Measurements from ENCODE around the gene TAT. TPM values are rescaled to one million over a fixed set of nuclear protein-coding genes. Genes with fewer than 3 reads are reported as not detected.
"Not testable (repeated sequence)": the region's sequence is repeated elsewhere in the genome, so short reads cannot be mapped to it uniquely, and the experiment has no call there.

The TAT gene
- total RNA-seq, 4 donors from 2014 or later: 0.20 TPM; not detected in 3

DNA sequence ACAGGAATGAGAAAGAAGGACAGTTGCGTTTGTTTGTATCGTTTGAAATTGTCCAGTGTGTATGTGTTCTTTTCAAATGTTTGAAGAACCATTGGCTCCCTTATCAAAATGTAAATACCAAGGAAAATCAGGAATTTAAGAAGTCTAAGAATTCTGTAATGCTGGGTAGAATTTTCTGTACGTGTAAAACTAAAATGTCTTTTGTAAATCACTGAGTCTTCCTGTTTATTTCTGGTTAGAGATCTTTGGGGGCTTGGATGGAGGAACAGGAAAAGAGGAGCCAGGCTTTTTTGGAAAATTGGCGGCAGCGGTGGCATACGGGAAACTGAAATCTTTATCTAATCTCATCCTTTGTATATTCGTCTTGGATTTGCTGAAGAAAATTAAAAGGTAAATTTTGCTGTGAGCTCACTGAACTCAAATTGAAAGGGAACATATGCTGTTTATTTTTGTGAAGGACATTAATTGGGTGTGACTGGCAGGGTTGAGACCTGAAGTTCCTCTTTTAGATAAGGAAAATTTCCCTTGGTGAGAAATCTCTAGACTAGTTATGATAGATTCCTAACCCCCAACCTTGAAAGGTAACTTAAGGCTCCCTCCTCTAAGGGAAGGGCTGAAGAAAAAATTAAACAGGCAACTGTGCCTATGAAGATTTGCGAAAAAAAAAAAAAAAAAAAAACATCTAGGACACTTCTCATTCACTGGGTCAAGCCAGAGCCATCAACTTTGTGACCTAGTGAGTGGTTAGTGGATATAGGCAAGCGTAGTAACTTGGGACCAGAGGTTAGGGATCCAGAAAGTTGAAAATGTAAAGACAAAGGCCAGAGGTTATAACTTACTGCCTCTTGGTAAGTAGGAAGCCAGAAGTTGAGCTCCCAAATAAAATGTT is 10.8 kb downstream of the TAT start:
- Histone ChIP-seq H3K27me3 (no peaks in the 10 kb centered on the region), H3K27ac (peak overlapping the region in 1 of 4 donors; percentile 71), H3K4me3 (peak overlapping the region in 2 of 4 donors; percentile 54 to 68), H3K9me3 (peaks cover 0 to 14% (median 0%) of the 10 kb centered on the region in 4 donors), H3K36me3 (no peaks in the 10 kb centered on the region), H3K4me1 (peaks cover 0 to 19% (median 0%) of the 10 kb centered on the region in 4 donors)
- DNase-seq (ENCODE audit: low spot score in 2 of 2): no peak
- TF ChIP-seq EP300 (IDR thresholded peaks at IDR 0.05): no peak
- TF ChIP-seq POLR2A (IDR thresholded peaks at IDR 0.05): no peak
- 70 to 72% methylated on average over 9 of the region's 9 CpGs for WGBS, 2 donors

DNA sequence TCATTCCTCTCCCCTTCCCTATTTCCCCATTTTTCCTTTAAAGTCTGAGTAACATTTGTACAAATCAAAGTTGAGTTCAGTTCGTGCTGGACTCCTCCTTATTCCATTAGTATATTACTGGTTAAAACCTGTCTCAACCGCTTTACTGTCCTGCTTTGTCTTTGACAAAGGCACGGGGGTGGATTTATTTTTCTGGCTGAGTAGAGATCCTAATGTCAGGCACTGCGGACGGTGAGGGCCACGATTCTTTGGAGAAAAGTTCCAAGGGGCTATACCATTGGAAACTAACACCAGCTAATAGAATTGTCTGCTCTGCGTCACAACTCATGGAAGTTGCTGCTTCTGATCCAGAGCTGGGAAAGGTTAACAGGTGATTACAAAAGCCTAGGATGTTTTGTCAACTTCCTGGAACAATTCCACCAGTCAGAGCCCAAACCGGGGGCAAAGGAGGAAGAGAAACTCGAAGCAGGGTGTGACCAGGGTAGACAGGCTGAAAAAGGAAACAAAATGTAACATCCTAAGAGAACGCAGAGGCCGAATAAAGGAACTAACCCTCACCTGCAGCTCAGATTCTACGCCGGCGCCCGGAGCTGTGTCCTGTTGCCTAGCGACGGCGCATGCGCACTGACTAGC is 12.4 kb downstream of the TAT start:
- Histone ChIP-seq H3K4me1 (peaks cover 0 to 19% (median 0%) of the 10 kb centered on the region in 4 donors), H3K27ac (peak overlapping the region in 3 of 4 donors; percentile 68 to 82 (median 71)), H3K27me3 (no peaks in the 10 kb centered on the region), H3K9me3 (peaks cover 0 to 18% (median 0%) of the 10 kb centered on the region in 4 donors), H3K36me3 (no peaks in the 10 kb centered on the region), H3K4me3 (peak overlapping the region; percentile 49 to 68 (median 52))
- TF ChIP-seq, protein P1, sequence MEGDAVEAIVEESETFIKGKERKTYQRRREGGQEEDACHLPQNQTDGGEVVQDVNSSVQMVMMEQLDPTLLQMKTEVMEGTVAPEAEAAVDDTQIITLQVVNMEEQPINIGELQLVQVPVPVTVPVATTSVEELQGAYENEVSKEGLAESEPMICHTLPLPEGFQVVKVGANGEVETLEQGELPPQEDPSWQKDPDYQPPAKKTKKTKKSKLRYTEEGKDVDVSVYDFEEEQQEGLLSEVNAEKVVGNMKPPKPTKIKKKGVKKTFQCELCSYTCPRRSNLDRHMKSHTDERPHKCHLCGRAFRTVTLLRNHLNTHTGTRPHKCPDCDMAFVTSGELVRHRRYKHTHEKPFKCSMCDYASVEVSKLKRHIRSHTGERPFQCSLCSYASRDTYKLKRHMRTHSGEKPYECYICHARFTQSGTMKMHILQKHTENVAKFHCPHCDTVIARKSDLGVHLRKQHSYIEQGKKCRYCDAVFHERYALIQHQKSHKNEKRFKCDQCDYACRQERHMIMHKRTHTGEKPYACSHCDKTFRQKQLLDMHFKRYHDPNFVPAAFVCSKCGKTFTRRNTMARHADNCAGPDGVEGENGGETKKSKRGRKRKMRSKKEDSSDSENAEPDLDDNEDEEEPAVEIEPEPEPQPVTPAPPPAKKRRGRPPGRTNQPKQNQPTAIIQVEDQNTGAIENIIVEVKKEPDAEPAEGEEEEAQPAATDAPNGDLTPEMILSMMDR (IDR thresholded peaks at IDR 0.05): no peak
- no peak for TF ChIP-seq EP300 (IDR thresholded peaks at IDR 0.05)
- no peak for TF ChIP-seq POLR2A (IDR thresholded peaks at IDR 0.05)
- peak; percentile 79 to 85 for DNase-seq (ENCODE audit: low spot score in 2 of 2)
- 4 to 7% methylated on average over 19 of the region's 19 CpGs for WGBS, 2 donors

DNA sequence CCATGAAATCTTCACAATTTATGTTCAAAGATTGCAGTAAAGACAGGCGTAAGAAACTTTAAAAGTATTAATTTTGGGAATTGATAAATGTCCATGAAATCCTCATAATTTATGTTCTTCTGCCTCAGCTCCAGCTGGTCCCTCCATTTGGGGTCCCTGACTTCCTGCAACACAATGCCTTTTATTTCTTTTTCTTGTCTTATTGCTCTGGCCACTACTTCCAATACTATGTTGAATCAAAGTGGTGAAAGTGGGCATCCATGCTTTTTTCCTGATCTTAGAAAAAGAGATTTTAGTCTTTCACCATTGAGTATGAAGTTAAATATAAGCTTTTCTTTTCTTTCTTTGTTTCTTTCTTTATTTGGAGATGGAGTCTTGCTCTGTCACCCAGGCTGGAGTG is 14.3 kb downstream of the TAT start:
- 98 to 100% methylated on average over 1 of the region's 1 CpG for WGBS, 2 donors
- Histone ChIP-seq H3K36me3 (no peaks in the 10 kb centered on the region), H3K4me3 (no peak overlapping the region), H3K27ac (no peak overlapping the region), H3K4me1 (peaks cover 0 to 19% (median 0%) of the 10 kb centered on the region in 4 donors), H3K9me3 (peaks cover 0 to 18% (median 0%) of the 10 kb centered on the region in 4 donors), H3K27me3 (no peaks in the 10 kb centered on the region)
- DNase-seq (ENCODE audit: low spot score in 2 of 2): no peak
- TF ChIP-seq POLR2A (IDR thresholded peaks at IDR 0.05) (no peak), EP300 (IDR thresholded peaks at IDR 0.05) (no peak)
- TF ChIP-seq, protein P1 (IDR thresholded peaks at IDR 0.05): no peak

DNA sequence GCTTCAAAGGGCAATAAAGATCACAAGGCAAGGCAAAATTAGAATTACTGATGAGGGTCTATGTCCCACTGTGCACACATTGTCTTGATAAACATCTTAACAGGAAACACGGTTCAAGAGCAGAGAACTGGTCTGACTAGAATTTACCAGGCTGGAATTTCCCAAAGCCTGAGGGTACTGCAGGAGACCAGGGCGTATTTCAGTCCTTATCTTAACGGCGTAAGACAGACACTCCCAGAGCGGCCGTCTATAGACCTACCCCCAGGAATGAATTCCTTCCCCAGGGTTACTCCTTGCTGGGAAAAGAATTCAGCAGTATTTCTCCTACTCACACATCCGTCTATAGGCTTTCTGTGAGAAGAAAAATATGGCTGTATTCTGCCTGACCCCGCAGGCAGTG is 15.0 kb downstream of the TAT start:
- not testable (repeated sequence) for H3K27ac ChIP-seq; DNase-seq (ENCODE audit: low spot score in 2 of 2); H3K36me3 ChIP-seq; H3K27me3 ChIP-seq; H3K4me3 ChIP-seq
- WGBS, 2 donors: 81 to 83% methylated on average over 8 of the region's 8 CpGs
- Histone ChIP-seq H3K4me1 (peaks cover 0 to 19% (median 0%) of the 10 kb centered on the region in 4 donors), H3K9me3 (peaks cover 0 to 18% (median 0%) of the 10 kb centered on the region in 4 donors)

DNA sequence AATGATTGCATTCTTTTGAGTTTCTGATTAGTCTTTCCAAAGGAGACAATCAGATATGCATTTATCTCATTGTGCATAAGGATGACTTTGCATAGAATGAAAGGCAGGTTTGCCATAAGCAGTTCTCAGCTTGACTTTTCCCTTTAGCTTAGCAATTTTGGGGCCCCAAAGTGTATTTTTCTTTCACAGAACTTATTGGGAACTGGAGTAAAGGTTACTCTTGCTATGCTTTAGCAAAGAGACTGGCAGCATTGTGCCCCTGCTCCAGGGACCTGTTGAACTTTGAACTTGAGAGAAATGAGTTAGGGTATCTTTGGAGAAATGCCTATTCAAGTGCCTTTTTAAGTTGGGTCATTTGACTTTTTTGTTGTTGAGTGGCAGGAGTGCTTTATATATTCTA is 17.0 kb downstream of the TAT start:
- TF ChIP-seq, protein P1 (IDR thresholded peaks at IDR 0.05): no peak
- no peak for TF ChIP-seq EP300 (IDR thresholded peaks at IDR 0.05)
- TF ChIP-seq POLR2A (IDR thresholded peaks at IDR 0.05): no peak
- Histone ChIP-seq H3K4me3 (no peak overlapping the region), H3K27me3 (no peaks in the 10 kb centered on the region), H3K9me3 (peaks cover 0 to 18% (median 0%) of the 10 kb centered on the region in 4 donors), H3K27ac (no peak overlapping the region), H3K4me1 (peaks cover 0 to 9% (median 0%) of the 10 kb centered on the region in 4 donors), H3K36me3 (no peaks in the 10 kb centered on the region)
- no peak for DNase-seq (ENCODE audit: low spot score in 2 of 2)
